HepG2 (cell line): Measurements from ENCODE around the gene LENEP. TPM values are rescaled to one million over a fixed set of nuclear protein-coding genes. Genes with fewer than 3 reads are reported as not detected.

Source experiments
- CHCHD3 ChIP-seq: sonication (generic); formaldehyde crosslinking; IDR thresholded peaks from 2 replicates; pipeline ENCODE4 v1.8.0; 2022; ENCODE audit warnings: mild to moderate bottlenecking, missing genetic modification reagents, moderate library complexity
- CHD2 ChIP-seq: IDR thresholded peaks from 2 replicates; pipeline ENCODE4 v1.6.1; 2011; ENCODE audit warnings: low read depth, low read length, improper control_type of control experiment
- FOXA3 ChIP-seq: IDR thresholded peaks from 2 replicates; pipeline ENCODE4 v1.6.1; 2016; ENCODE audit warnings: missing genetic modification reagents, missing compliant biosample characterization
- GABPA ChIP-seq, 2 experiments: IDR thresholded peaks; 2 replicates each; pipeline ENCODE4 v1.6.1; 2011 to 2016; ENCODE audit warnings: low read depth in 2 of 2, low read length in 1 of 2, missing biosample characterization in 1 of 2, missing genetic modification characterization in 1 of 2
- HCFC1 ChIP-seq: fragments of 150-350 bp; IDR thresholded peaks from 2 replicates; pipeline ENCODE4 v1.6.1; 2014; ENCODE audit warnings: low read depth, low read length
- IRF9 ChIP-seq: sonication (generic); formaldehyde crosslinking; IDR thresholded peaks from 2 replicates; pipeline ENCODE4 v1.8.0; 2022; ENCODE audit warnings: missing genetic modification reagents, mild to moderate bottlenecking, borderline replicate concordance
- ISL2 ChIP-seq: sonication (generic); formaldehyde crosslinking; IDR thresholded peaks from 2 replicates; pipeline ENCODE4 v1.5.0; 2020; ENCODE audit warnings: missing genetic modification reagents
- JARID2 ChIP-seq: sonication (generic); formaldehyde crosslinking; IDR thresholded peaks from 2 replicates; pipeline ENCODE4 v1.8.1; 2023; ENCODE audit warnings: missing genetic modification reagents, inconsistent platforms; ENCODE audit not compliant: insufficient replicate concordance
- SOX13 ChIP-seq, 3 experiments: fragments of 450-650 bp in 1 of 3; sonication (generic) in 1 of 3; formaldehyde crosslinking in 1 of 3; IDR thresholded peaks in 2 of 3; conservative IDR thresholded peaks in 1 of 3; 2 replicates each; pipeline versions ENCODE4 v1.5.0 to v1.6.1; 2016 to 2020; ENCODE audit warnings: antibody characterized with exemption in 1 of 3, mild to moderate bottlenecking in 1 of 3, missing compliant biosample characterization in 1 of 3, missing genetic modification reagents in 1 of 3, moderate library complexity in 1 of 3
- TARDBP ChIP-seq: sonication (generic); formaldehyde crosslinking; IDR thresholded peaks from 2 replicates; pipeline ENCODE4 v1.8.0; 2022; ENCODE audit warnings: mild to moderate bottlenecking, missing genetic modification reagents
- TMF1 ChIP-seq: sonication (generic); formaldehyde crosslinking; IDR thresholded peaks from 2 replicates; pipeline ENCODE4 v1.8.1; 2022; ENCODE audit warnings: low read depth, missing genetic modification reagents
- WIZ ChIP-seq: sonication (generic); formaldehyde crosslinking; IDR thresholded peaks from 2 replicates; pipeline ENCODE4 v1.5.1; 2020; ENCODE audit warnings: mild to moderate bottlenecking, missing genetic modification reagents
- ZFP36 ChIP-seq: fragments of 150-350 bp; IDR thresholded peaks from 2 replicates; pipeline ENCODE4 v1.6.1; 2018; ENCODE audit warnings: borderline replicate concordance, low read length, low read depth; ENCODE audit not compliant: partially characterized antibody
- ZNF3 ChIP-seq: IDR thresholded peaks from 2 replicates; pipeline ENCODE4 v1.7.0; 2017; ENCODE audit warnings: inconsistent platforms
- ZNF350 ChIP-seq: sonication (generic); formaldehyde crosslinking; IDR thresholded peaks from 2 replicates; pipeline ENCODE4 v1.4.0; 2020; ENCODE audit warnings: mild to moderate bottlenecking, low read depth, missing genetic modification reagents, borderline replicate concordance
- ZNF709 ChIP-seq: sonication (generic); formaldehyde crosslinking; IDR thresholded peaks from 2 replicates; pipeline ENCODE4 v1.5.0; 2020; ENCODE audit warnings: mild to moderate bottlenecking, missing genetic modification reagents
- ZNF773 ChIP-seq: sonication (generic); formaldehyde crosslinking; IDR thresholded peaks from 2 replicates; pipeline ENCODE4 v1.4.0; 2020; ENCODE audit warnings: missing genetic modification reagents, borderline replicate concordance
- ZSCAN22 ChIP-seq: sonication (generic); formaldehyde crosslinking; IDR thresholded peaks from 2 replicates; pipeline ENCODE4 v1.4.0; 2020; ENCODE audit warnings: mild to moderate bottlenecking, missing genetic modification reagents
- ZSCAN30 ChIP-seq: sonication (generic); formaldehyde crosslinking; IDR thresholded peaks from 2 replicates; pipeline ENCODE4 v1.5.0; 2020; ENCODE audit warnings: mild to moderate bottlenecking, missing genetic modification reagents
- polyA plus RNA-seq, 8 experiments: library from polyadenylated mRNA; depleted of rRNA in 3 of 8; stranded (reverse) in 7 of 8; unstranded in 1 of 8; fragments of >200 nt; fragmentation: Illumina TruSeq in 4 of 8; extraction: Trizol in 4 of 8; gene quantifications; 2 replicates each; pipeline versions ENCODE4 v1.2.1 to v1.2.3, GENCODE V29; 2011 to 2016; ENCODE audit warnings: low read depth in 4 of 8, missing spikeins in 1 of 8, mixed read lengths in 1 of 8; ENCODE audit not compliant: insufficient read depth in 1 of 8
- total RNA-seq, 5 experiments: library from RNA; depleted of rRNA; stranded (reverse); fragments of >200 nt; fragmentation: Illumina TruSeq; extraction: Trizol; gene quantifications; 2 replicates each; pipeline ENCODE4 v1.2.3, GENCODE V29; 2016; ENCODE audit warnings: low read depth in 1 of 5
- TF ChIP-seq, protein P1 (sequence below), 2 experiments: IDR thresholded peaks; 2 replicates each; pipeline ENCODE4 v1.6.1; 2011 to 2012; ENCODE audit warnings: low read length in 2 of 2, borderline replicate concordance in 1 of 2, low read depth in 1 of 2, mild to moderate bottlenecking in 1 of 2, moderate library complexity in 1 of 2
- TF ChIP-seq, protein P2 (sequence below): sonication (generic); formaldehyde crosslinking; IDR thresholded peaks from 2 replicates; pipeline ENCODE4 v1.8.0; 2022; ENCODE audit warnings: mild to moderate bottlenecking, missing genetic modification reagents, moderate library complexity
- TF ChIP-seq, protein P3 (sequence below): sonication (generic); formaldehyde crosslinking; IDR thresholded peaks from 2 replicates; pipeline ENCODE4 v1.5.1; 2020; ENCODE audit warnings: mild to moderate bottlenecking, missing genetic modification reagents, borderline replicate concordance

Gene LENEP
- total and polyA plus RNA-seq, 2 of the 13 experiments (the other 11 are each of a cell fraction or from before 2014, with no cell fraction given) = 0.29 TPM; not detected in 1

DNA sequence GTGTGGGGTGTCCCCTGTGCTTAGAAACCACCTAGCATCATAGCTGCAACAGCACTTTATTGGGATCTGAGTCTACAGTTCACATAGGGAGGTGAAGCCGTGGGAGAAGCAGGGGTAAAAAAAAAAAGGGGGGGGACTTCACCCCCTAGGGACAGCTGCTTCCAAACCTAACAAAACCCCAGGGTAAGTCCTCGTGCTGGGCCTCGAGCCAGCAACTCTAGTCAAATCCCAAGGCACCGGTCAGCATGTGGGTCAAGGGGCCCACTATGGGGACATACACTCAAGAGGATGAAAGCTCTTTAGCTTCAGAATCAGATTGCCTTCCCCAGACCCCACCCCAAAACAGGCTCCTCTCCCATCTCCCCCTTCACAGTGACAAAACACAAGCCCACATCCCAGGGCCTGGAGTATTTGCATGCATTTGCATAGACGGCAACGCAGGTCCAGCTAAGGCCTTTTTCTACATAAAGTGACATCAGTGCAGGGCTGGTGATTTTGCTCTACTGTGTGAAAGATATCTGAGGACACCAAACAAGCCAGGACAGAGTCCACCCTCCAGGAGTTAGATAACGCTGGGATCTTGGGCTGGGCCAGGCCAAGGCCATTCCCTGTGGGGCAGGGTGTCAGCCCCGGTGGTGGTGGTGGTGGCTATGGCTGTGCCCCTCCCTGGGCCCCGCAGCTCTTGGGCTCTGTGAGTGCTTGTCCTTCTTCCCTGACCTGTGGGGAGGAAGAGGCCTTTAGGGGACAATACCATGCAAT is 48.8 kb upstream of the LENEP start (continued):
- TF ChIP-seq ZSCAN22 (CRISPR knock-in tag) (no peak), FOXA3 (CRISPR knock-in tag) (peak; percentile 66), IRF9 (CRISPR knock-in tag) (peak; percentile 69), CHCHD3 (CRISPR knock-in tag) (no peak), HCFC1 (no peak), ZFP36 (no peak), ZNF3 (CRISPR knock-in tag) (no peak), ZNF773 (CRISPR knock-in tag) (no peak), CHD2 (no peak), GABPA (IDR thresholded peaks at IDR 0.05; ENCODE audit: low read depth, low read length) (no peak), GABPA (CRISPR knock-in tag; IDR thresholded peaks at IDR 0.05; ENCODE audit: low read depth) (peak; percentile 52; the same call in 1 of the 2 replicates), SOX13 (IDR thresholded peaks at IDR 0.05) (0 out of 2 replicates have a peak, but pooled peaks have one; percentile 24), SOX13 (CRISPR knock-in tag; conservative IDR thresholded peaks at IDR 0.05 in 1 of 2, IDR thresholded peaks at IDR 0.05 in 1 of 2) (peak in 1 of 2 experiments; percentile 51; a peak in 1 of 4 replicates), ZNF709 (CRISPR knock-in tag) (no peak), ISL2 (CRISPR knock-in tag) (peak; percentile 50; the same call in 1 of the 2 replicates), TMF1 (CRISPR knock-in tag) (no peak), ZSCAN30 (CRISPR knock-in tag) (no peak), WIZ (CRISPR knock-in tag) (no peak), TARDBP (peak; percentile 83), ZNF350 (peak; percentile 47; the same call in 1 of the 2 replicates), JARID2 (CRISPR knock-in tag) (peak; percentile 15)
- TF ChIP-seq, protein P1, sequence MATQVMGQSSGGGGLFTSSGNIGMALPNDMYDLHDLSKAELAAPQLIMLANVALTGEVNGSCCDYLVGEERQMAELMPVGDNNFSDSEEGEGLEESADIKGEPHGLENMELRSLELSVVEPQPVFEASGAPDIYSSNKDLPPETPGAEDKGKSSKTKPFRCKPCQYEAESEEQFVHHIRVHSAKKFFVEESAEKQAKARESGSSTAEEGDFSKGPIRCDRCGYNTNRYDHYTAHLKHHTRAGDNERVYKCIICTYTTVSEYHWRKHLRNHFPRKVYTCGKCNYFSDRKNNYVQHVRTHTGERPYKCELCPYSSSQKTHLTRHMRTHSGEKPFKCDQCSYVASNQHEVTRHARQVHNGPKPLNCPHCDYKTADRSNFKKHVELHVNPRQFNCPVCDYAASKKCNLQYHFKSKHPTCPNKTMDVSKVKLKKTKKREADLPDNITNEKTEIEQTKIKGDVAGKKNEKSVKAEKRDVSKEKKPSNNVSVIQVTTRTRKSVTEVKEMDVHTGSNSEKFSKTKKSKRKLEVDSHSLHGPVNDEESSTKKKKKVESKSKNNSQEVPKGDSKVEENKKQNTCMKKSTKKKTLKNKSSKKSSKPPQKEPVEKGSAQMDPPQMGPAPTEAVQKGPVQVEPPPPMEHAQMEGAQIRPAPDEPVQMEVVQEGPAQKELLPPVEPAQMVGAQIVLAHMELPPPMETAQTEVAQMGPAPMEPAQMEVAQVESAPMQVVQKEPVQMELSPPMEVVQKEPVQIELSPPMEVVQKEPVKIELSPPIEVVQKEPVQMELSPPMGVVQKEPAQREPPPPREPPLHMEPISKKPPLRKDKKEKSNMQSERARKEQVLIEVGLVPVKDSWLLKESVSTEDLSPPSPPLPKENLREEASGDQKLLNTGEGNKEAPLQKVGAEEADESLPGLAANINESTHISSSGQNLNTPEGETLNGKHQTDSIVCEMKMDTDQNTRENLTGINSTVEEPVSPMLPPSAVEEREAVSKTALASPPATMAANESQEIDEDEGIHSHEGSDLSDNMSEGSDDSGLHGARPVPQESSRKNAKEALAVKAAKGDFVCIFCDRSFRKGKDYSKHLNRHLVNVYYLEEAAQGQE (IDR thresholded peaks at IDR 0.05; ENCODE audit: borderline replicate concordance in 1 of 2, low read depth in 1 of 2, low read length in 2 of 2) = no peak
- TF ChIP-seq, protein P2, sequence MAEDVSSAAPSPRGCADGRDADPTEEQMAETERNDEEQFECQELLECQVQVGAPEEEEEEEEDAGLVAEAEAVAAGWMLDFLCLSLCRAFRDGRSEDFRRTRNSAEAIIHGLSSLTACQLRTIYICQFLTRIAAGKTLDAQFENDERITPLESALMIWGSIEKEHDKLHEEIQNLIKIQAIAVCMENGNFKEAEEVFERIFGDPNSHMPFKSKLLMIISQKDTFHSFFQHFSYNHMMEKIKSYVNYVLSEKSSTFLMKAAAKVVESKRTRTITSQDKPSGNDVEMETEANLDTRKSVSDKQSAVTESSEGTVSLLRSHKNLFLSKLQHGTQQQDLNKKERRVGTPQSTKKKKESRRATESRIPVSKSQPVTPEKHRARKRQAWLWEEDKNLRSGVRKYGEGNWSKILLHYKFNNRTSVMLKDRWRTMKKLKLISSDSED (CRISPR knock-in tag) = no peak
- TF ChIP-seq, protein P3, sequence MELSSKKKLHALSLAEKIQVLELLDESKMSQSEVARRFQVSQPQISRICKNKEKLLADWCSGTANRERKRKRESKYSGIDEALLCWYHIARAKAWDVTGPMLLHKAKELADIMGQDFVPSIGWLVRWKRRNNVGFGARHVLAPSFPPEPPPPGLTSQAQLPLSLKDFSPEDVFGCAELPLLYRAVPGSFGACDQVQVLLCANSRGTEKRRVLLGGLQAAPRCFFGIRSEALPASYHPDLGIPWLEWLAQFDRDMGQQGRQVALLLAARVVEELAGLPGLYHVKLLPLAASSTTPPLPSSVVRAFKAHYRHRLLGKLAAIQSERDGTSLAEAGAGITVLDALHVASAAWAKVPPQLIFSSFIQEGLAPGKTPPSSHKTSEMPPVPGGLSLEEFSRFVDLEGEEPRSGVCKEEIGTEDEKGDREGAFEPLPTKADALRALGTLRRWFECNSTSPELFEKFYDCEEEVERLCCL (CRISPR knock-in tag) = no peak
